ENCODE measurements around the gene BTG4.

DNA sequence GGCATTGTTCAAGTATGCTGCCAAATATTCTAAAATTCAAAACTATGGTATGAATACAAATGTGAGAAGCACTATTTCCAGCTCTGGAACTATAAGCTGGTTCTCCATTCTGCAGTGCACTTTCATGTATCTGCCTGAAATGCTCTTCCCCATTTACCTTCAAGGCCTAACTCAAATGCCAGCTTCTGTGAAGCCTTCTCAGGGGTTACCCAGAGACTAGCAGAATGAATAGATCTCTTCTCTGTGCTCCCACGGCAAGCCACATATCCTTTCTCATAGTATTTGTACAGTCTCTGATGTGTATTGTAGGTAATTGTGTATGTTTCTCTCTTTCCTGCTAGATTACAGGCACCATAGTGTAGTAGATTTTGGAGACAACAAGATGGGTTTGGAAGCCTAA is 6.5 kb upstream of the BTG4 start:
- TF ChIP-seq RAD21 (IDR thresholded peaks at IDR 0.05; ENCODE audit: low read depth) (no peak), YY1 (IDR thresholded peaks at IDR 0.05; ENCODE audit: low read depth) (no peak), CREB1 (IDR thresholded peaks at IDR 0.05; ENCODE audit: low read depth) (no peak)
